Renal cortical epithelial cell (primary cell): ENCODE data around the gene RELL1. TPM values are rescaled to one million over a fixed set of nuclear protein-coding genes. Genes with fewer than 3 reads are reported as not detected.

Experiments used
- DNase-seq: peaks from one replicate; pipeline ENCODE4 v3.0.0-alpha.2; 2011; ENCODE audit warnings: low read depth
- total RNA-seq: library from RNA; depleted of rRNA; stranded (reverse); fragments of >200 nt; gene quantifications from 2 replicates; pipeline ENCODE4 v1.2.3, GENCODE V29; 2014

Gene RELL1
- total RNA-seq, 1 donor from 2014 or later: 71.7 TPM

GRCh38 chr4:37665333-37666320, 20.5 kb downstream of the RELL1 start:
- no peak for DNase-seq

GRCh38 chr4:37664696-37665095, 21.5 kb downstream of the RELL1 start:
- no peak for DNase-seq

- no peak for DNase-seq
Observed at GRCh38 chr4:37663552-37663951, 22.6 kb downstream of the RELL1 start.

GRCh38 chr4:37662861-37663390, 23.2 kb downstream of the RELL1 start:
- DNase-seq: peak; percentile 89

GRCh38 chr4:37662251-37662650, 23.9 kb downstream of the RELL1 start:
- no peak for DNase-seq

GRCh38 chr4:37661772-37662171, 24.4 kb downstream of the RELL1 start:
- DNase-seq: peak; percentile 78

GRCh38 chr4:37659696-37660095, 26.5 kb downstream of the RELL1 start:
- DNase-seq: no peak

GRCh38 chr4:37656649-37657048, 29.5 kb downstream of the RELL1 start:
- no peak for DNase-seq

GRCh38 chr4:37653601-37654000, 32.6 kb downstream of the RELL1 start:
- DNase-seq: no peak

- DNase-seq: no peak
Observed at GRCh38 chr4:37652747-37653527, 33.2 kb downstream of the RELL1 start.

GRCh38 chr4:37651781-37652377, 34.3 kb downstream of the RELL1 start:
- no peak for DNase-seq

GRCh38 chr4:37650481-37650880, 35.7 kb downstream of the RELL1 start:
- no peak for DNase-seq

- DNase-seq: no peak
Observed at GRCh38 chr4:37649268-37649667, 36.9 kb downstream of the RELL1 start.

GRCh38 chr4:37648084-37648817, 37.9 kb downstream of the RELL1 start:
- peak; percentile 99 for DNase-seq

- DNase-seq: no peak
Observed at GRCh38 chr4:37646247-37646646, 39.9 kb downstream of the RELL1 start.

GRCh38 chr4:37645736-37646135, 40.4 kb downstream of the RELL1 start:
- no peak for DNase-seq

- no peak for DNase-seq
Observed at GRCh38 chr4:37644962-37645361, 41.2 kb downstream of the RELL1 start.

- DNase-seq: peak; percentile 45
Observed at GRCh38 chr4:37641886-37642849, 44.0 kb downstream of the RELL1 start.

- no peak for DNase-seq
Observed at GRCh38 chr4:37641352-37641751, 44.8 kb downstream of the RELL1 start.
